GM10248 (cell line): Measurements from ENCODE around the gene GPR158.

Experiments
- CTCF ChIA-PET: fragments of 300-600 bp; sonication (Branson Sonifier 250); formaldehyde crosslinking; extraction: SDS; loops from one replicate; lab custom pipeline; 2021; ENCODE audit warnings: antibody characterized with exemption; lab: Yijun Ruan, JAX
- POLR2A ChIA-PET: fragments of 350-650 bp; sonication (Branson Sonifier 250); formaldehyde crosslinking; extraction: SDS; loops from one replicate; lab custom pipeline; 2020; ENCODE audit warnings: antibody characterized with exemption; lab: Yijun Ruan, JAX
- DNase-seq: peaks from one replicate; pipeline ENCODE4 v3.0.0; 2012; ENCODE audit errors: extremely low spot score
- CTCF ChIP-seq: IDR thresholded peaks from 2 replicates; pipeline ENCODE4 v1.5.1; 2012; ENCODE audit warnings: mild to moderate bottlenecking, low read depth; ENCODE audit errors: extremely low read depth, missing control alignments, control extremely low read depth

The GPR158 gene

GRCh38 chr10:25629333-25629732 is 454.5 kb downstream of the GPR158 start:
- no peak for DNase-seq
- no peak for TF ChIP-seq CTCF
- CTCF ChIA-PET, result interaction anchor here (1.6 kb wide), 1 partner anchor 12 kb away, joined by 4 read pairs; no protein-coding TSS in a partner anchor
- POLR2A ChIA-PET, result no interaction called here

GRCh38 chr10:25631471-25631870 is 456.7 kb downstream of the GPR158 start:
- ChIA-PET CTCF (no interaction called here), POLR2A (no interaction called here)
- no peak for DNase-seq
- TF ChIP-seq CTCF, result no peak

DNA sequence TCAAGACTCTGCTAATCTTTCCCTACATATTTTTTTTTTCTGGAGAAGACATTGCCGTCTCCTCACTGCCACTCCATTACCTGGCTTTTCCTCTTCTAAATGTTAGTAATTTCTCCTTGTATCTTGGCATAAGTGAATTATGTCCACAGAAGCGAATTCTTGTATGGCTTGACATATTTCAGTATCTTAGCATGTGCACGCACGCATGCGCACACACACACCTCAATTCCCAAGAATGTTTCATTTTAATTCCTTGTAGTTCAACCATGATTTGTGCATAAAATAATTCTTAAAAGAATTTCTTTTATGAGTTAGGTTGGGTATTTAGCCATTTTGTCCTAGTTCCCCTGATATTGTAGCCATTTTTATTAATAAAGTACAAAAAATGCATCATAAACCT is 458.0 kb downstream of the GPR158 start:
- no peak for DNase-seq
- POLR2A ChIA-PET, result no interaction called here
- CTCF ChIA-PET, result no interaction called here
- TF ChIP-seq CTCF, result no peak

GRCh38 chr10:25633542-25633941 is 458.7 kb downstream of the GPR158 start:
- CTCF ChIA-PET, result no interaction called here
- TF ChIP-seq CTCF, result no peak
- DNase-seq, result no peak
- POLR2A ChIA-PET, result no interaction called here

DNA sequence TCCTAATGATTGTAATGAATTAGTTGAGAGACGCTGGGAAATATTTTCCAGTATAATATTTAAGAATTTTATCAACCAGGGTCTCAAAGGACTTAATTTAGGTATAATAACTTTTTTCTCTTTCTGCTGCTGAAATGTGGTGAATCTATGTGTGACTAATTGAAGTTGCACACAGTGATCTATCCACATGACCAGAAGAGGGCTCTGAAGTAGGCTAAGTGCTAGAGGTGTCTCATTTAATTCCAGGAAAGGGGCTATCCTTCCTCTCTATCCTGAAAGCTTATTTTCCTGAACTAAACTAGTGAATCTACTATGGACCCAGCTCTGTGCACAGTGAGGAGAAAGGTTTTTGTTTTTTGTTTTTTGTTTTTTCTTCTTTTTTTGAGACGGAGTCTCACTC is 464.8 kb downstream of the GPR158 start:
- no peak for DNase-seq
- POLR2A ChIA-PET, result no interaction called here
- no peak for TF ChIP-seq CTCF
- CTCF ChIA-PET, result no interaction called here

GRCh38 chr10:25641595-25641994 is 466.8 kb downstream of the GPR158 start:
- no peak for DNase-seq
- ChIA-PET CTCF (interaction anchor here (1.0 to 1.4 kb wide), 3 partner anchors 11 to 31 kb away, joined by 3 to 4 read pairs (median 4); no protein-coding TSS in a partner anchor), POLR2A (no interaction called here)
- no peak for TF ChIP-seq CTCF
